HepG2 (cell line): ENCODE data around the gene PDK1. TPM values are rescaled to one million over a fixed set of nuclear protein-coding genes. Genes with fewer than 3 reads are reported as not detected.

ENCODE experiments used
- FOXC1 ChIP-seq: sonication (generic); formaldehyde crosslinking; IDR thresholded peaks from 2 replicates; pipeline ENCODE4 v1.8.0; 2022; ENCODE audit warnings: mild to moderate bottlenecking, missing genetic modification reagents, borderline replicate concordance
- HOXA7 ChIP-seq: sonication (generic); formaldehyde crosslinking; IDR thresholded peaks from 2 replicates; pipeline ENCODE4 v1.8.1; 2022; ENCODE audit warnings: mild to moderate bottlenecking, missing genetic modification reagents, moderate library complexity
- KDM5B ChIP-seq: sonication (generic); formaldehyde crosslinking; IDR thresholded peaks from 2 replicates; pipeline ENCODE4 v1.4.0; 2020; ENCODE audit warnings: missing genetic modification reagents, mild to moderate bottlenecking, borderline replicate concordance
- KLF13 ChIP-seq: sonication (generic); formaldehyde crosslinking; IDR thresholded peaks from 2 replicates; pipeline ENCODE4 v1.4.0; 2020; ENCODE audit warnings: mild to moderate bottlenecking, missing genetic modification reagents
- MTA1 ChIP-seq: sonication (generic); formaldehyde crosslinking; IDR thresholded peaks from 2 replicates; pipeline ENCODE4 v1.4.0; 2020; ENCODE audit warnings: missing genetic modification reagents, mild to moderate bottlenecking, borderline replicate concordance
- NCOA5 ChIP-seq: sonication (generic); formaldehyde crosslinking; IDR thresholded peaks from 2 replicates; pipeline ENCODE4 v1.4.0; 2020; ENCODE audit warnings: missing genetic modification reagents
- PBX2 ChIP-seq: IDR thresholded peaks from 2 replicates; pipeline ENCODE4 v1.6.1; 2016; ENCODE audit warnings: control low read depth
- PTBP1 ChIP-seq: fragments of 200-400 bp; formaldehyde crosslinking; IDR thresholded peaks from 2 replicates; pipeline ENCODE4 v1.6.1; 2018; ENCODE audit warnings: low read length, low read depth; ENCODE audit not compliant: poor library complexity, severe bottlenecking
- RBFOX2 ChIP-seq: fragments of 200-400 bp; formaldehyde crosslinking; IDR thresholded peaks from 2 replicates; pipeline ENCODE4 v1.6.1; 2017; ENCODE audit warnings: low read depth, mild to moderate bottlenecking, low read length
- RCOR2 ChIP-seq: IDR thresholded peaks from 2 replicates; pipeline ENCODE4 v1.6.1; 2016; ENCODE audit warnings: missing biosample characterization, missing genetic modification reagents
- REST ChIP-seq, 2 experiments: IDR thresholded peaks; 2 replicates each; pipeline ENCODE4 v1.6.1; 2011 to 2012; ENCODE audit warnings: low read length in 2 of 2, borderline replicate concordance in 1 of 2, low read depth in 1 of 2, mild to moderate bottlenecking in 1 of 2, moderate library complexity in 1 of 2
- STAT5B ChIP-seq: sonication (generic); formaldehyde crosslinking; IDR thresholded peaks from 2 replicates; pipeline ENCODE4 v1.4.0; 2020; ENCODE audit warnings: missing genetic modification reagents
- TEAD3 ChIP-seq: optimal IDR thresholded peaks from 2 replicates; pipeline ENCODE3; 2016; ENCODE audit warnings: borderline replicate concordance
- ZBTB39 ChIP-seq: sonication (generic); formaldehyde crosslinking; IDR thresholded peaks from 2 replicates; pipeline ENCODE4 v1.5.0; 2020; ENCODE audit warnings: missing genetic modification reagents
- ZNF234 ChIP-seq: sonication (generic); formaldehyde crosslinking; conservative IDR thresholded peaks from 2 replicates; pipeline ENCODE4 v1.5.1; 2020; ENCODE audit warnings: mild to moderate bottlenecking, missing genetic modification reagents
- ZNF382 ChIP-seq: sonication (generic); formaldehyde crosslinking; IDR thresholded peaks from 2 replicates; pipeline ENCODE4 v1.5.0; 2020; ENCODE audit warnings: missing genetic modification reagents, mild to moderate bottlenecking, borderline replicate concordance
- ZNF451 ChIP-seq: sonication (generic); formaldehyde crosslinking; IDR thresholded peaks from 2 replicates; pipeline ENCODE4 v1.5.0; 2020; ENCODE audit warnings: mild to moderate bottlenecking, missing genetic modification reagents
- ZNF563 ChIP-seq: sonication (generic); formaldehyde crosslinking; IDR thresholded peaks from 2 replicates; pipeline ENCODE4 v1.8.0; 2022; ENCODE audit warnings: mild to moderate bottlenecking, moderate library complexity, missing genetic modification reagents
- ZNF672 ChIP-seq: sonication (generic); formaldehyde crosslinking; IDR thresholded peaks from 2 replicates; pipeline ENCODE4 v1.8.1; 2022; ENCODE audit warnings: missing genetic modification reagents
- polyA plus RNA-seq, 8 experiments: library from polyadenylated mRNA; depleted of rRNA in 3 of 8; stranded (reverse) in 7 of 8; unstranded in 1 of 8; fragments of >200 nt; fragmentation: Illumina TruSeq in 4 of 8; extraction: Trizol in 4 of 8; gene quantifications; 2 replicates each; pipeline versions ENCODE4 v1.2.1 to v1.2.3, GENCODE V29; 2011 to 2016; ENCODE audit warnings: low read depth in 4 of 8, missing spikeins in 1 of 8, mixed read lengths in 1 of 8; ENCODE audit not compliant: insufficient read depth in 1 of 8
- total RNA-seq, 5 experiments: library from RNA; depleted of rRNA; stranded (reverse); fragments of >200 nt; fragmentation: Illumina TruSeq; extraction: Trizol; gene quantifications; 2 replicates each; pipeline ENCODE4 v1.2.3, GENCODE V29; 2016; ENCODE audit warnings: low read depth in 1 of 5
- TF ChIP-seq, protein P1 (sequence below): IDR thresholded peaks from 2 replicates; pipeline ENCODE4 v1.6.1; 2016; ENCODE audit warnings: low read depth, control low read depth

The PDK1 gene
- total and polyA plus RNA-seq, 2 of the 13 experiments (the other 11 are each of a cell fraction or from before 2014, with no cell fraction given) = 11.9 to 96.9 TPM

DNA sequence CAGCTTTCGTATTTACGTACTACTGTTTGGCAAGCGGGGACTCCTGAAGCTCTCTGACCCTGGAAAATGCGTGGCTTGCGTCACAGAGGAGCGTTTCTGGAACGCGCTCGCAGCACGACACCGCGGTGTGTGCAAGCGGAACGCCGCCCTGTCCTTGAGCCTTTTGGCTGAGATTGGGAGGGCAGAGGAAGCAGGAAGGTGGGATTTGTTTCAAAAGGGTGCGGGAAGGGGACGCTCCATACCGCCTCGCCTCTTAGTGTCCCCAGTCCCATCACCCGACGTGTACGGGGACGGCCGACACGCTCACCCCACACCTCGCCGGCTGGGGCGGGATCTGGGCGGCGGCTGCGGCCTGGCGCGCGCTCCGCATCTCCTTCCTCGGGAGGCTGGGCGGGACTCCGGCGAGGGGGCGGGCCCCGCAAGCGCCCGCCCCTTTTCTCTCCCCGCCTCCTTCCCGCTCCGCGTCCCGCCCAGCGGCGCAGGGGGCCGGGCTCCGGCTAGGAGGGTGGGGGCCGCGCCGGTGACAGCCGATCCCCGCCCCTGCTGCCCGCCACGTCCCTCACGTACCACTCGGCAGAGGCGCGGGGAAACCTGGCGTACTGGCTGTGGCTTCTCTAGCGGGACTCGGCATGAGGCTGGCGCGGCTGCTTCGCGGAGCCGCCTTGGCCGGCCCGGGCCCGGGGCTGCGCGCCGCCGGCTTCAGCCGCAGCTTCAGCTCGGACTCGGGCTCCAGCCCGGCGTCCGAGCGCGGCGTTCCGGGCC lies at the start of gene PDK1 (continued):
- TF ChIP-seq REST (IDR thresholded peaks at IDR 0.05; ENCODE audit: borderline replicate concordance in 1 of 2, low read depth in 1 of 2, low read length in 2 of 2) (peak in 1 of 2 experiments; percentile 58; a peak in 1 of 4 replicates), ZBTB39 (peak; percentile 85), ZNF563 (CRISPR knock-in tag) (peak; percentile 7; the same call in 1 of the 2 replicates), PTBP1 (peak; percentile 94), ZNF234 (no peak), MTA1 (CRISPR knock-in tag) (peak; percentile 87), HOXA7 (CRISPR knock-in tag) (no peak; the same call in 1 of the 2 replicates), ZNF451 (peak; percentile 93), ZNF672 (CRISPR knock-in tag) (no peak), RBFOX2 (peak; percentile 98), KDM5B (CRISPR knock-in tag) (no peak; the same call in 1 of the 2 replicates), RCOR2 (CRISPR knock-in tag) (peak; percentile 74), NCOA5 (CRISPR knock-in tag) (no peak), STAT5B (CRISPR knock-in tag) (peak; percentile 33; the same call in 1 of the 2 replicates), ZNF382 (CRISPR knock-in tag) (no peak), KLF13 (CRISPR knock-in tag) (0 out of 2 replicates have a peak, but pooled peaks have one; percentile 78), TEAD3 (CRISPR knock-in tag) (peak; percentile 87), FOXC1 (CRISPR knock-in tag) (peak; percentile 98), PBX2 (CRISPR knock-in tag) (no peak)
- TF ChIP-seq, protein P1, sequence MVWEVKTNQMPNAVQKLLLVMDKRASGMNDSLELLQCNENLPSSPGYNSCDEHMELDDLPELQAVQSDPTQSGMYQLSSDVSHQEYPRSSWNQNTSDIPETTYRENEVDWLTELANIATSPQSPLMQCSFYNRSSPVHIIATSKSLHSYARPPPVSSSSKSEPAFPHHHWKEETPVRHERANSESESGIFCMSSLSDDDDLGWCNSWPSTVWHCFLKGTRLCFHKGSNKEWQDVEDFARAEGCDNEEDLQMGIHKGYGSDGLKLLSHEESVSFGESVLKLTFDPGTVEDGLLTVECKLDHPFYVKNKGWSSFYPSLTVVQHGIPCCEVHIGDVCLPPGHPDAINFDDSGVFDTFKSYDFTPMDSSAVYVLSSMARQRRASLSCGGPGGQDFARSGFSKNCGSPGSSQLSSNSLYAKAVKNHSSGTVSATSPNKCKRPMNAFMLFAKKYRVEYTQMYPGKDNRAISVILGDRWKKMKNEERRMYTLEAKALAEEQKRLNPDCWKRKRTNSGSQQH (CRISPR knock-in tag) = no peak
